Measurements from ENCODE around the gene AP1M1.

DNA sequence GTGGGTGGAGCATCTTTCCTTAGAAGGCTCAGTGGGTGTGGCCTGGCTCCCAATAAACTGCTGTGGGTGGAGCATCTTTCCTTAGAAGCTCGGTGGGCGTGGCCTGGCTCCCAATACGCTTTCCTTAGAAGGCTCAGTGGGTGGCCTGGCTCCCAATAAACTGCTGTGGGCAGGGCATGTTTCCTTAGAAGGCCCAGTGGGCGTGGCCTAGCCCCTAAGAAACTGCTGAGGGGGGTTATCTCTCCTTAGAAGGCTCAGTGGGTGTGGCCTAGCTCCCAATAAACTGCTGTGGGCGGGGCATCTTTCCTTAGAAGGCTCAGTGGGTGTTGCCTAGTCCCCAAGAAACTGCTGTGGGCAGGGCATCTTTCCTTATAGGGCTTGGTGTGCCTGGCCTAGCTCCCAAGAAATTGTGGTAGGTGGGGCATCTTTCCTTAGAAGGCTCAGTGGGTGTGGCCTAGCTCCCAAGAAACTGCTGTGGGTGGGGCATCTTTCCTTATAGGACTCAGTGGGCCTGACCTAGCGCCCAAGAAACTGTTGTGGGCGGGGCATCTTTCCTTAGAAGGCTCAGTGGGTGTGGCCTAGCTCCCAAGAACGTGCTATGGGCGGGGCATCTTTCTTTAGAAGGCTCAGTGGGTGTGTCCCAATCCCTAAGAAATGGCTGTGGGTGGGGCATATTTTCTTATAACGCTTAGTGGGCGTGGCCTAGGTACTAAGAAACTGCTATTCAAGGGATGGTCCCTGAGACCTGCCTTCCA lies 44.0 kb upstream of the AP1M1 start:
- TF ChIP-seq ZNF214 (tag by site-specific recombination; IDR thresholded peaks at IDR 0.05; ENCODE audit: borderline replicate concordance) (no peak), ZNF350 (tag by site-specific recombination; IDR thresholded peaks at IDR 0.05) (no peak), ZNF133 (tag by site-specific recombination; IDR thresholded peaks at IDR 0.05) (no peak), ZNF174 (tag by site-specific recombination; IDR thresholded peaks at IDR 0.05) (no peak), SETDB1 (IDR thresholded peaks at IDR 0.05; ENCODE audit: insufficient read length, low read length) (no peak), ZNF302 (tag by site-specific recombination; IDR thresholded peaks at IDR 0.05; ENCODE audit: low read depth) (no peak), ZNF274 (IDR thresholded peaks at IDR 0.05; ENCODE audit: low read length) (no peak), ZNF274 (tag by site-specific recombination; IDR thresholded peaks at IDR 0.05; ENCODE audit: borderline replicate concordance) (no peak), GFI1B (tag by site-specific recombination; IDR thresholded peaks at IDR 0.05) (no peak)
- TF ChIP-seq, protein P1, sequence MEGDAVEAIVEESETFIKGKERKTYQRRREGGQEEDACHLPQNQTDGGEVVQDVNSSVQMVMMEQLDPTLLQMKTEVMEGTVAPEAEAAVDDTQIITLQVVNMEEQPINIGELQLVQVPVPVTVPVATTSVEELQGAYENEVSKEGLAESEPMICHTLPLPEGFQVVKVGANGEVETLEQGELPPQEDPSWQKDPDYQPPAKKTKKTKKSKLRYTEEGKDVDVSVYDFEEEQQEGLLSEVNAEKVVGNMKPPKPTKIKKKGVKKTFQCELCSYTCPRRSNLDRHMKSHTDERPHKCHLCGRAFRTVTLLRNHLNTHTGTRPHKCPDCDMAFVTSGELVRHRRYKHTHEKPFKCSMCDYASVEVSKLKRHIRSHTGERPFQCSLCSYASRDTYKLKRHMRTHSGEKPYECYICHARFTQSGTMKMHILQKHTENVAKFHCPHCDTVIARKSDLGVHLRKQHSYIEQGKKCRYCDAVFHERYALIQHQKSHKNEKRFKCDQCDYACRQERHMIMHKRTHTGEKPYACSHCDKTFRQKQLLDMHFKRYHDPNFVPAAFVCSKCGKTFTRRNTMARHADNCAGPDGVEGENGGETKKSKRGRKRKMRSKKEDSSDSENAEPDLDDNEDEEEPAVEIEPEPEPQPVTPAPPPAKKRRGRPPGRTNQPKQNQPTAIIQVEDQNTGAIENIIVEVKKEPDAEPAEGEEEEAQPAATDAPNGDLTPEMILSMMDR (tag by site-specific recombination; IDR thresholded peaks at IDR 0.05): no peak

Measured in HEK293 (cell line).